IMR-90 (cell line): Measurements from ENCODE around the gene PANK4. TPM values are rescaled to one million over a fixed set of nuclear protein-coding genes. Genes with fewer than 3 reads are reported as not detected.

Source experiments
- ATAC-seq: fragments of 200-7000 bp; cut with Tn5 transposase; 2 replicates; pipeline ENCODE4 v1.9.1; 2020; ENCODE audit warnings: low read depth, mild to moderate bottlenecking, moderate library complexity
- BruUV-seq: library from RNA; stranded (reverse); fragments of 400-500 nt; replicated peaks from 2 replicates; lab custom pipeline; 2021; lab: Mats Ljungman, UMichigan
- CTCF ChIA-PET: fragments of 300-600 bp; formaldehyde crosslinking; extraction: SDS; loops from one replicate; lab custom pipeline; 2021; ENCODE audit warnings: antibody characterized with exemption; lab: Yijun Ruan, JAX
- POLR2A ChIA-PET: fragments of 300-600 bp; sonication (Branson Sonifier 250); formaldehyde crosslinking; loops from one replicate; lab custom pipeline; 2022; ENCODE audit warnings: antibody characterized with exemption; ENCODE audit not compliant: unreplicated experiment; lab: Charles Lee
- DNase-seq: peaks from one replicate; pipeline ENCODE4 v3.0.0; 2013
- H2AFZ ChIP-seq: replicated peaks from 2 replicates; pipeline ENCODE3; 2013; ENCODE audit warnings: low read length, mild to moderate bottlenecking; ENCODE audit not compliant: poor library complexity
- H2AK5ac ChIP-seq: 2 replicates; pipeline ENCODE4 v1.6.1; 2013; ENCODE audit warnings: low read depth, low read length, inconsistent platforms
- H2AK9ac ChIP-seq: replicated peaks from 2 replicates; pipeline ENCODE3; 2013; ENCODE audit warnings: mild to moderate bottlenecking, low read depth, low read length, moderate library complexity; ENCODE audit not compliant: poor library complexity
- H2BK120ac ChIP-seq: 2 replicates; pipeline ENCODE4 v1.6.1; 2013; ENCODE audit warnings: low read depth, low read length, inconsistent platforms
- H2BK15ac ChIP-seq: 3 replicates; pipeline ENCODE4 v1.6.1; 2013; ENCODE audit warnings: low read depth, low read length, inconsistent platforms
- H2BK20ac ChIP-seq: 2 replicates; pipeline ENCODE4 v1.6.1; 2013; ENCODE audit warnings: low read depth, mild to moderate bottlenecking, inconsistent platforms, low read length, moderate library complexity
- H2BK5ac ChIP-seq: 2 replicates; pipeline ENCODE4 v1.6.1; 2013; ENCODE audit warnings: mild to moderate bottlenecking, low read depth, low read length, inconsistent platforms; ENCODE audit not compliant: poor library complexity, severe bottlenecking
- H3K14ac ChIP-seq: replicated peaks from 2 replicates; pipeline ENCODE4 v1.6.1; 2013; ENCODE audit warnings: low read depth, low read length, inconsistent platforms
- H3K18ac ChIP-seq: 2 replicates; pipeline ENCODE4 v1.6.1; 2013; ENCODE audit warnings: low read depth, low read length, control low read depth
- H3K23ac ChIP-seq: 2 replicates; pipeline ENCODE4 v1.6.1; 2013; ENCODE audit warnings: low read depth, low read length, inconsistent platforms
- H3K27ac ChIP-seq: 2 replicates; pipeline ENCODE4 v1.5.1; 2013; ENCODE audit warnings: mild to moderate bottlenecking, control low read depth, low read length; ENCODE audit not compliant: insufficient read depth
- H3K27me3 ChIP-seq: 2 replicates; pipeline ENCODE4 v1.6.1; 2013; ENCODE audit warnings: low read length; ENCODE audit not compliant: control insufficient read depth, insufficient read depth
- H3K36me3 ChIP-seq: 2 replicates; pipeline ENCODE4 v1.6.1; 2013; ENCODE audit warnings: low read length, mixed read lengths; ENCODE audit not compliant: control insufficient read depth, insufficient read depth
- H3K4ac ChIP-seq: 2 replicates; pipeline ENCODE4 v1.6.1; 2013; ENCODE audit warnings: low read depth, low read length, inconsistent platforms
- H3K4me1 ChIP-seq: 2 replicates; pipeline ENCODE4 v1.6.1; 2013; ENCODE audit warnings: low read length, mixed read lengths; ENCODE audit not compliant: control insufficient read depth, insufficient read depth
- H3K4me2 ChIP-seq: 2 replicates; pipeline ENCODE4 v1.6.1; 2013; ENCODE audit warnings: low read depth, mild to moderate bottlenecking, control low read depth, low read length, moderate library complexity
- H3K4me3 ChIP-seq: 2 replicates; pipeline ENCODE4 v1.5.1; 2013; ENCODE audit warnings: low read depth, mild to moderate bottlenecking, control low read depth, low read length, moderate library complexity; ENCODE audit not compliant: insufficient read depth
- H3K56ac ChIP-seq: 2 replicates; pipeline ENCODE4 v1.6.1; 2013; ENCODE audit warnings: low read length, inconsistent platforms; ENCODE audit not compliant: insufficient read depth; ENCODE audit errors: extremely low read depth
- H3K79me1 ChIP-seq, 2 experiments: 2 replicates each; pipeline ENCODE4 v1.6.1; 2013; ENCODE audit warnings: low read length in 2 of 2, inconsistent platforms in 1 of 2, low read depth in 1 of 2
- H3K9ac ChIP-seq: 2 replicates; pipeline ENCODE4 v1.6.1; 2013; ENCODE audit warnings: low read depth, low read length, control low read depth
- H3K9me1 ChIP-seq: 2 replicates; pipeline ENCODE4 v1.6.1; 2013; ENCODE audit warnings: low read length, inconsistent platforms; ENCODE audit not compliant: insufficient read depth
- H3K9me3 ChIP-seq: 2 replicates; pipeline ENCODE4 v1.6.1; 2013; ENCODE audit warnings: low read length; ENCODE audit not compliant: control insufficient read depth, insufficient read depth
- H4K20me1 ChIP-seq: 2 replicates; pipeline ENCODE4 v1.6.1; 2013; ENCODE audit warnings: low read length, inconsistent platforms; ENCODE audit not compliant: insufficient read depth
- H4K5ac ChIP-seq: 2 replicates; pipeline ENCODE4 v1.6.1; 2013; ENCODE audit warnings: mild to moderate bottlenecking, low read depth, low read length, control low read depth
- H4K8ac ChIP-seq, 2 experiments: 2 replicates each; pipeline ENCODE4 v1.6.1; 2013; ENCODE audit warnings: low read depth in 2 of 2, low read length in 2 of 2, control low read depth in 1 of 2, inconsistent platforms in 1 of 2
- H4K91ac ChIP-seq: 2 replicates; pipeline ENCODE4 v1.6.1; 2013; ENCODE audit warnings: low read depth, low read length, inconsistent platforms; ENCODE audit not compliant: insufficient read depth
- RFX5 ChIP-seq: IDR thresholded peaks from 2 replicates; pipeline ENCODE4 v1.8.0; 2012; ENCODE audit warnings: low read depth, mild to moderate bottlenecking, low read length, moderate library complexity
- WGBS, 2 experiments: methylation state at CpG; one replicate each; pipeline versions ENCODE4 v1.1.5 to v1.1.7; 2013; ENCODE audit warnings: missing lambda C conversion rate in 2 of 2; ENCODE audit not compliant: insufficient read length in 1 of 2; ENCODE audit errors: extremely low coverage in 2 of 2; 5-methylcytosine and 5-hydroxymethylcytosine counted together
- dilution Hi-C: fragments of 300-500 bp; cut with HindIII; formaldehyde crosslinking; loops from one replicate; pipeline ENCODE4 v1.14.3; 2018; ENCODE audit warnings: low sequenced_read_pairs; ENCODE audit not compliant: unreplicated experiment
- in situ Hi-C: fragments of 300-500 bp; cut with MboI; formaldehyde crosslinking; loops from 3 replicates; pipeline ENCODE4 v1.14.3; 2019; ENCODE audit warnings: low sequenced_read_pairs, inconsistent platforms, mixed read lengths
- intact Hi-C: fragments of 100-400 bp; cut with micrococcal nuclease; formaldehyde crosslinking; loops from 2 replicates; pipeline ENCODE4 v1.10.0; 2022
- polyA plus RNA-seq, 3 experiments: library from polyadenylated mRNA; depleted of rRNA; stranded (reverse); fragments of >200 nt; gene quantifications; 2 replicates each; pipeline ENCODE4 v1.2.3, GENCODE V29; 2012; ENCODE audit warnings: low replicate concordance in 1 of 3
- total RNA-seq: library from RNA; depleted of rRNA; stranded (reverse); fragments of >200 nt; gene quantifications from 2 replicates; pipeline ENCODE4 v1.2.3, GENCODE V29; 2012

Gene PANK4
- total and polyA plus RNA-seq, 2 of the 4 experiments (the other 2 are of a cell fraction), result 14.0 to 18.5 TPM

GRCh38 chr1:2535981-2536380 lies 9.6 kb upstream of the PANK4 start:
- Histone ChIP-seq H3K23ac (no peak overlapping the region), H3K4me2 (no peak overlapping the region), H3K9me3 (no peaks in the 10 kb centered on the region), H3K56ac (no peak overlapping the region), H2BK5ac (no peak overlapping the region), H3K79me1 (no peaks in the 10 kb centered on the region), H3K27ac (no peak overlapping the region), H3K4ac (peak overlapping the region; percentile 77; the same call in 1 of the 2 replicates), H4K20me1 (no peaks in the 10 kb centered on the region), H3K36me3 (no peaks in the 10 kb centered on the region), H3K4me3 (no peak overlapping the region), H3K9me1 (peaks cover 9% of the 10 kb centered on the region), H2BK120ac (peak overlapping the region; percentile 75; the same call in 1 of the 2 replicates), H3K27me3 (peaks cover 5% of the 10 kb centered on the region; the same call in 1 of the 2 replicates), H4K91ac (no peak overlapping the region), H2AFZ (peak overlapping the region; percentile 84), H3K9ac (no peak overlapping the region), H3K4me1 (peaks cover 12% of the 10 kb centered on the region), H3K14ac (no peak overlapping the region), H4K5ac (no peak overlapping the region), H2AK5ac (peak overlapping the region; percentile 37), H2AK9ac (peak overlapping the region; percentile 81), H3K18ac (no peak overlapping the region), H2BK15ac (no peak overlapping the region; the same call in 2 of the 3 replicates), H4K8ac (peak overlapping the region in 1 of 2 experiments; percentile 25; a peak in 1 of 4 replicates), H2BK20ac (no peak overlapping the region)
- ATAC-seq, result no peak
- no peak for TF ChIP-seq RFX5
- intact Hi-C loops, result no loop called here
- dilution Hi-C loops, result no loop called here
- 83% methylated on average over 1 of the region's 9 CpGs; no CpG with 5 or more reads in 1 of the 2 experiments for WGBS, 2 experiments
- ChIA-PET POLR2A (no interaction called here), CTCF (interaction anchor here (1.3 kb wide), 1 partner anchor 10 kb away, joined by 3 read pairs; the partner anchor contains the start of gene PANK4)
- BruUV-seq, result no TSS peak
- in situ Hi-C loops, result loop anchor here (25.0 kb wide), 1 partner anchor 349 kb away; the partner anchor contains the start of gene FAAP20
- no peak for DNase-seq
